ENCODE results near the gene VAMP2.

VAMP2 gene, protein sequence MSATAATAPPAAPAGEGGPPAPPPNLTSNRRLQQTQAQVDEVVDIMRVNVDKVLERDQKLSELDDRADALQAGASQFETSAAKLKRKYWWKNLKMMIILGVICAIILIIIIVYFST

DNA sequence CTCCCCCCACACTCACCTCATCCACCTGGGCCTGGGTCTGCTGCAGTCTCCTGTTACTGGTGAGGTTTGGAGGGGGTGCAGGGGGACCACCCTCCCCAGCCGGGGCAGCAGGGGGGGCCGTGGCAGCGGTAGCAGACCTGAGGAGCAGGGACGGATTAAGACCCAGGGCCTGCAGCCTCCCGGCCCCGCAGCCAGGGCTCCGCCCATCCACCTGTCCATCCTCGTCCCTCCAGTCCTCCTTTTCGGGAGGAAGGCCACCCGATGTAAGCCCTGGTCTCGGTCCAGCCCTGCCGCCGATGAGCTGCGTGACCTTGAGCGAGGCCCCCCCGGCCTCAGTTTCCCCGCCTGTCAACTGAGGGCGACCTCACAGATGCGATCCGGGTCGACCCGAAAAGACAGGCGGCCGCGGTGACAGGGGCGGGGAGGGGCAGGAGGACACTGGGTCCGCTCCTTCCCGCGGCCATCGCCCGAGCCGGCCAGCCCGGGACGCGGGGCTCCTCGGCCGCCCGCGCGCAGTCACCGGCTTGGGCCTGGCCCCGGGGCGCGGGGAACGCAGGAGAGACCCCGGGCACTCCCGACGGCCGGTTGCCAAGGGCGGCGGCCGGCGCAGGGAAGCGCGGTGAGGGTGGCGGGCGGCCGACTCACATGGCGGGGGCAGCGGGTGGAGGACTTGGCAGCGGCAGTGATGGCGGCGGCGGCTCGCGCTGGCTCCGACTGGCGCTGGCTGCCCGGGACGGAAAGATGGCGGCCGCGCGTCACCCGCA is at the start of gene VAMP2:
Gene VAMP2, minus strand, starts transcription at position 716 of the 764 bp plus-strand sequence. Its CDS starts 69 bp downstream, at position 647.
- DNase-seq (ENCODE audit: insufficient read length, low spot score) (no peak), FAIRE-seq (no peak)
- TF ChIP-seq, protein P1, sequence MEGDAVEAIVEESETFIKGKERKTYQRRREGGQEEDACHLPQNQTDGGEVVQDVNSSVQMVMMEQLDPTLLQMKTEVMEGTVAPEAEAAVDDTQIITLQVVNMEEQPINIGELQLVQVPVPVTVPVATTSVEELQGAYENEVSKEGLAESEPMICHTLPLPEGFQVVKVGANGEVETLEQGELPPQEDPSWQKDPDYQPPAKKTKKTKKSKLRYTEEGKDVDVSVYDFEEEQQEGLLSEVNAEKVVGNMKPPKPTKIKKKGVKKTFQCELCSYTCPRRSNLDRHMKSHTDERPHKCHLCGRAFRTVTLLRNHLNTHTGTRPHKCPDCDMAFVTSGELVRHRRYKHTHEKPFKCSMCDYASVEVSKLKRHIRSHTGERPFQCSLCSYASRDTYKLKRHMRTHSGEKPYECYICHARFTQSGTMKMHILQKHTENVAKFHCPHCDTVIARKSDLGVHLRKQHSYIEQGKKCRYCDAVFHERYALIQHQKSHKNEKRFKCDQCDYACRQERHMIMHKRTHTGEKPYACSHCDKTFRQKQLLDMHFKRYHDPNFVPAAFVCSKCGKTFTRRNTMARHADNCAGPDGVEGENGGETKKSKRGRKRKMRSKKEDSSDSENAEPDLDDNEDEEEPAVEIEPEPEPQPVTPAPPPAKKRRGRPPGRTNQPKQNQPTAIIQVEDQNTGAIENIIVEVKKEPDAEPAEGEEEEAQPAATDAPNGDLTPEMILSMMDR (IDR thresholded peaks at IDR 0.05; ENCODE audit: insufficient read depth, missing control alignments) = no peak

DNA sequence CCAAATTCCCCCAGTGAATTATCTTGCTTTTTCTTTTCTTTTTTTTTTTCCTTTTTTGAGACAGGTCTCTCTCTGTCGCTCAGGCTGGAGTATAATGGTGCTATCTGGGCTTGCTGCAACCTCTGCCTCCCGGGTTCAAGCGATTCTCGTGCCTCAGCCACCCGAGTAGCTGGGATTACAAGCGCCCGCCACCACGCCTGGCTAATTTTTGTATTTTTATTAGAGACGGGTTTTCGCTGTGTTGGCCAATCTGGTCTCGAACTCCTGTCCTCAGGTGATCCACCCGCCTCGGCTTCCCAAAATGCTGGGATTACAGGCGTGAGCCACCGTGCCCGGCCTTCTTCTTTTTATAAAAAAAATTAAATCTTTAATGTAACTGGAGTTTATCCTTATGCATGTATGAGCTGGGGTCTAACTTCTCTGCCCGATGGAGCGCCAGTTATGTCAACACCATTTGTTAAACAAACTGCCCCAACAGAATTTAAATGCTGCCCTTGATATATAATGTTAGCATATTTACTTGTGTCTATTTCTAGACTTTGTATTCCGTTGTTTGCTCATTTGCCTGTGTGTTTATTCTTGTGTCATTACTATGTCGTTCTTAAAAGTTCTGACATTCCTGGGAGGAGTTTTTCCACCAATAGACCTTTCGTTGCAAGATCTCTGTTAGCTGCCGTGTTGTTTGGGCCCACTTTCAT is 48.2 kb upstream of the VAMP2 start:
- FAIRE-seq = no peak
- DNase-seq (ENCODE audit: insufficient read length, low spot score) = no peak

DNA sequence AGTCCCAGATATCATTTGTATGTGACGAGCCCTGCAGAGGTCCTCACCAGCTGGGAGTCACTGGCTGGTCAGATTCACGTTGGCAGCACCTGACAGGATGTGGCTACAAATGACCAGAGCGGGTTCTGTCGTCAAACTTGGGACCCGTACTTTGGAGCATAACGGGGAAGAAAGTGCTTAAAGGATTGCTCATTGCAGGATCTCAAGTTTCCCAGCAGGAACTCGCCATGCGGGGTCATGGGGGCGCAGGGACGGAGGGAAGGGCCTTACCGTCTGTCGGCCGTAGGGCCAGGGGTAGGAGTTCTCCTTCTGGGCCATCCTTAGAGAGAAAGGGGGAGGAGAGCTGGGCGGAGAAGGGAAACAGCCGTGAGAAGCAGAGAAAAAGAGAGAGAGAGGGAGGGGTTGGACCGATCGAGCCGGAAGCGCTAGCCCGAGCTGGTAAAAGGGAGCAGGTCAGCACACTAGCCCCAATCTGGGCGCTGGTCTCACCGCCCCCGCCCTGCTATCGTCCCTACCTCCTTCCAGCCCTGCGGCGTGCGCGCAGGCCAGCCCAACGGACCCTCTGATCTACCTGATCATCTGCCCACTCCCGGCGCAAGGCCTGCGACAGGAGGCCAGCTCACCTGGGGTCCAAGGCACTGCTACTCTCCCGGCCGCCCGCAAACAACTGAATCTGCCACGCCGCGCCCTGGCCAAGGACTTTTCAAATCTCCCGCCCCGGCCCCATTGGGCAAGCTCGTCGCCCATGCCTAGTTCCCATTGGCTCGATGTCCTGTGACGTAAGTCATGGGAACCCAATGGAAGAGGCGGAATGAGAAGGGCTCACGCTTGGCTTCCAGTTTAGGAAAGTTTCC is 47.4 kb upstream of the VAMP2 start, which contains the start of gene AURKB:
Gene AURKB, minus strand, starts transcription at position 669 of the 854 bp plus-strand sequence. Its CDS starts 351 bp downstream, at position 318.
- FAIRE-seq = peak; percentile 16
- DNase-seq (ENCODE audit: insufficient read length, low spot score) = peak; percentile 96
- TF ChIP-seq, protein P1 (IDR thresholded peaks at IDR 0.05; ENCODE audit: insufficient read depth, missing control alignments) = no peak

More for the DNA sequence above, 48.2 kb upstream of the VAMP2 start:
- TF ChIP-seq, protein P1 (IDR thresholded peaks at IDR 0.05; ENCODE audit: insufficient read depth, missing control alignments) = no peak

DNA sequence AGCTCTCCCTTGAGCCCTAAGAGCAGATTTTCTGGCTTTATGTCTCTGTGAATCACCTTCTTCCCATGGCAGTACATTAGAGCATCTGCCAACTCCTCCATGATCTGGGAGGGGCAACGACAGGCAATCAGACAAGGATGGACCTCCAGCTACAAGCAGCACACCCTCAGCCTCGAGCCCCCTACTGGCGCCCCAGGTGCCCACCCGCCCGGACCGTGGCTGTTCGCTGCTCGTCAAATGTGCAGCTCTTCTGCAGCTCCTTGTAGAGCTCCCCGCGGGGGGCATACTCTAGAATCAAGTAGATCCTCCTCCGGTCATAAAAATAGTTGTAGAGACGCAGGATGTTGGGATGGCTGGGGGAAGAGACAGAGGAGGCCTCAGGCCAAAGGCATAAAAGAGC is 43.8 kb upstream of the VAMP2 start:
- TF ChIP-seq, protein P1 (IDR thresholded peaks at IDR 0.05; ENCODE audit: insufficient read depth, missing control alignments) = no peak
- no peak for FAIRE-seq
- DNase-seq (ENCODE audit: insufficient read length, low spot score) = no peak

DNA sequence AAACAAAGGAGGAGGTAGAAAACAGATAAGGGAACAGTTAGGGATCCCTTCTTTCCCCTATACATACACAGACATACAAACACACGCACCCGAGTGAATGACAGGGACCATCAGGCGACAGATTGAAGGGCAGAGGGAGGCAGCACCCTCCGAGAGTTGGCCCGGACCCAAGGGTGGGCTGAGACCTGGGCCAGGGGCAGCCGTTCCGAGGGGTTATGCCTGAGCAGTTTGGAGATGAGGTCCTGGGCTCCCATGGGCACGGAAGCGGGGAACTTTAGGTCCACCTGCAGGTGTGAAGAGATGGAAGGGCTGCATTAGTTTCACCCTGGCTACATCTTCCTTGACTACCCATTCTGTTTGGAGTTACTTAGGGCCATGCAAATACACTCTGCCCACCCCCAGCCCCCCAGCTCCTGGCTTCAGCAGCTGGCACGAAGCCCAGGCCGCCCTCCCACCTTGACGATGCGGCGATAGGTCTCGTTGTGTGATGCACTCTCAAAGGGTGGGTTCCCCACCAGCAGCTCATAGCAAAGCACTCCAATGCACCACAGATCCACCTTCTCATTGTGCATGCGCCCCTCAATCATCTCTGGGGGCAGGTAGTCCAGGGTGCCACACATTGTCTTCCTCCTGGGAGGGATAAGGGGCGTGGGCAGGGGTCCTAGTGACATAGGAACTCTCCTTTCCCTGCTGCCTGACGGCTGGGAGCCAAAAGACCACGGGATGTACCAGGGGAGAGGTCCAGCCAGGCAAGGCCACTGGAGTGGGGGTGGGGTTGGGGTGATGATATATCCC is 42.2 kb upstream of the VAMP2 start:
- FAIRE-seq = no peak
- TF ChIP-seq, protein P1 (IDR thresholded peaks at IDR 0.05; ENCODE audit: insufficient read depth, missing control alignments) = no peak
- DNase-seq (ENCODE audit: insufficient read length, low spot score) = no peak

All from D721Med (cell line).